Left ventricle myocardium inferior (tissue), 1 donor: ENCODE data around the gene ZNF438. TPM values are rescaled to one million over a fixed set of nuclear protein-coding genes. Genes with fewer than 3 reads are reported as not detected.

ENCODE experiments used
- DNase-seq: peaks from one replicate; pipeline ENCODE4 v3.0.0-alpha.2; 2020
- H3K27ac ChIP-seq: fragments of 200-600 bp; replicated peaks from 2 replicates; pipeline ENCODE4 v1.8.0; 2021
- H3K27me3 ChIP-seq: fragments of 200-600 bp; 2 replicates; pipeline ENCODE4 v1.8.0; 2021; ENCODE audit warnings: low read depth
- H3K36me3 ChIP-seq: fragments of 200-600 bp; 2 replicates; pipeline ENCODE4 v1.8.0; 2021
- H3K4me1 ChIP-seq: fragments of 200-600 bp; 2 replicates; pipeline ENCODE4 v1.8.0; 2021
- H3K4me3 ChIP-seq: fragments of 200-600 bp; 2 replicates; pipeline ENCODE4 v1.8.0; 2021; ENCODE audit warnings: mild to moderate bottlenecking, moderate library complexity
- H3K9me3 ChIP-seq: fragments of 200-600 bp; replicated peaks from 2 replicates; pipeline ENCODE4 v1.8.0; 2021
- intact Hi-C: fragments of 100-400 bp; cut with micrococcal nuclease; formaldehyde crosslinking; loops from one replicate; pipeline ENCODE4 v1.11.0; 2022
- total RNA-seq: library from RNA; stranded (reverse); fragmentation: NEBNext Ultra II Directional; extraction: Animal tissue kit (Norgen Biotek cat#: 25700); gene quantifications from one replicate; pipeline ENCODE4 v1.2.1, GENCODE V29; 2021
- TF ChIP-seq, protein P1 (sequence below): fragments of 200-600 bp; IDR thresholded peaks from 2 replicates; pipeline ENCODE4 v1.8.0; 2021; ENCODE audit warnings: antibody characterized with exemption, mild to moderate bottlenecking, borderline replicate concordance
- donor health status: DM: no; HTN: yes; CAD: no; lungs with severe emphysema.

ZNF438 gene
- total RNA-seq, 1 donor from 2014 or later, result 13.2 TPM

DNA sequence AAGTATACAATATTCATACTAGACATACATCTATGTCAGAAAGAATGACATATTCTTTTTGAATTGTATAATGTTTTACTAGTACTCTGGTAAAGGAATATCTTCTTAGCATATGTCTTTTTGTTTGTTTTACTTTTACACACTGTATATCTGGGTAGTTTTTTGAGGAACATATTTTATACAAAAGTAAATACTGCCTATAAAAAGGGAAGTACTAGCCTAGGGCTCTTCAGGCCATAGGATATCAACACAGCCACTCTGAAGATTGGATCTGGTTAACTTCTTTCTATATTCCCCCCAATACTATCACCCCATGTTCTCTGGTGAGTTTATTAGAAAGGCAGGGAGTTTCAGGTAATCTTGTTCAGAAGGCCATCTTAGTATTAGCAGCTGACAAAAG lies 134.6 kb downstream of the ZNF438 start:
- DNase-seq, result no peak
- no peak overlapping the region for H3K27ac ChIP-seq
- H3K27me3 ChIP-seq, result no peaks in the 10 kb centered on the region
- intact Hi-C loops, result no loop called here
- TF ChIP-seq, protein P1, sequence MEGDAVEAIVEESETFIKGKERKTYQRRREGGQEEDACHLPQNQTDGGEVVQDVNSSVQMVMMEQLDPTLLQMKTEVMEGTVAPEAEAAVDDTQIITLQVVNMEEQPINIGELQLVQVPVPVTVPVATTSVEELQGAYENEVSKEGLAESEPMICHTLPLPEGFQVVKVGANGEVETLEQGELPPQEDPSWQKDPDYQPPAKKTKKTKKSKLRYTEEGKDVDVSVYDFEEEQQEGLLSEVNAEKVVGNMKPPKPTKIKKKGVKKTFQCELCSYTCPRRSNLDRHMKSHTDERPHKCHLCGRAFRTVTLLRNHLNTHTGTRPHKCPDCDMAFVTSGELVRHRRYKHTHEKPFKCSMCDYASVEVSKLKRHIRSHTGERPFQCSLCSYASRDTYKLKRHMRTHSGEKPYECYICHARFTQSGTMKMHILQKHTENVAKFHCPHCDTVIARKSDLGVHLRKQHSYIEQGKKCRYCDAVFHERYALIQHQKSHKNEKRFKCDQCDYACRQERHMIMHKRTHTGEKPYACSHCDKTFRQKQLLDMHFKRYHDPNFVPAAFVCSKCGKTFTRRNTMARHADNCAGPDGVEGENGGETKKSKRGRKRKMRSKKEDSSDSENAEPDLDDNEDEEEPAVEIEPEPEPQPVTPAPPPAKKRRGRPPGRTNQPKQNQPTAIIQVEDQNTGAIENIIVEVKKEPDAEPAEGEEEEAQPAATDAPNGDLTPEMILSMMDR, result no peak
- H3K4me3 ChIP-seq, result no peak overlapping the region
- H3K36me3 ChIP-seq, result peaks cover 9% of the 10 kb centered on the region
- no peaks in the 10 kb centered on the region for H3K4me1 ChIP-seq
- no peaks in the 10 kb centered on the region for H3K9me3 ChIP-seq

GRCh38 chr10:30894221-30894620 lies 137.4 kb downstream of the ZNF438 start:
- H3K4me3 ChIP-seq, result no peak overlapping the region
- H3K9me3 ChIP-seq, result no peaks in the 10 kb centered on the region
- H3K27me3 ChIP-seq, result no peaks in the 10 kb centered on the region
- DNase-seq, result no peak
- no peaks in the 10 kb centered on the region for H3K36me3 ChIP-seq
- intact Hi-C loops, result no loop called here
- TF ChIP-seq, protein P1, result no peak
- H3K27ac ChIP-seq, result no peak overlapping the region
- H3K4me1 ChIP-seq, result no peaks in the 10 kb centered on the region

DNA sequence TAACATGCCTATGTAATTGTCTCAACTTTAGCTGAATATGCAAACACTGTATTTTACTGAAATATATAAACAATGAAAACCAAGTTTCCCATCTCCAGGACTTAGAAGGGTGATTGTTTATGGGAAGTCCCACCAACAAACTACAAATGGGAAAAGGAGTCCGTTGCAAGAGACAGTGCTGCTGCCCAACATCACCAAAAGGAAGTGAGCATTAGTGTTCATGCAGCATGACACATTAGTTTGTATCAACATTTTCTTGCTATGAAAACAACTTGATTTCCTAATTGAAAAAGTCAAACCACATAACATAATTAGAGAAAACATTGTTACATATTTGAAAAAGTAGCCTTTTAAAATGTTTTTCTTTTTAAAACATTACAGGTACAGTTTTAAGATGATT lies 138.5 kb downstream of the ZNF438 start:
- H3K27me3 ChIP-seq, result no peaks in the 10 kb centered on the region
- no peak overlapping the region for H3K4me3 ChIP-seq
- TF ChIP-seq, protein P1, result no peak
- DNase-seq, result no peak
- H3K27ac ChIP-seq, result no peak overlapping the region
- no peaks in the 10 kb centered on the region for H3K9me3 ChIP-seq
- intact Hi-C loops, result no loop called here
- no peaks in the 10 kb centered on the region for H3K4me1 ChIP-seq
- H3K36me3 ChIP-seq, result no peaks in the 10 kb centered on the region

GRCh38 chr10:30887839-30888238 lies 143.8 kb downstream of the ZNF438 start:
- H3K27ac ChIP-seq, result no peak overlapping the region
- no peaks in the 10 kb centered on the region for H3K36me3 ChIP-seq
- peaks cover 16% of the 10 kb centered on the region for H3K4me1 ChIP-seq
- H3K4me3 ChIP-seq, result no peak overlapping the region
- TF ChIP-seq, protein P1, result no peak
- H3K9me3 ChIP-seq, result no peaks in the 10 kb centered on the region
- DNase-seq, result no peak
- H3K27me3 ChIP-seq, result no peaks in the 10 kb centered on the region
- intact Hi-C loops, result no loop called here

DNA sequence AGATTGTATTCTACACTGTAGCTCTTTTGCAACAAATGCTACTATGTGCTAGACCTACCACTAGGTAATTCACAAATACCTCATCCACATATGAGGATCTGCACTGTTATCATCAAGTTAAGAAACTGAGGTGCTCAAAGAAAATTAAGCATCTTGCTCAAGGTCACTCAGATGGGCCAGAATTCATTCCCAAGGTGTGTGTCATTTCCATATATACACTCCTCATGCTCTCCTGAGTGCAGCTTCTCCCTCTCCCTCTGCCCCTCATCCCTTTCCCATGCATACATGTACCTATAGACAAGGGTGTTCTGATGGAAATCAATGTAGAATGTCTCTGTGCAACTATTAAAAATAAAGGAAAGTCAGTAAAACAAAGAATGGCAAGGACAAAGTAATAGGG lies 146.2 kb downstream of the ZNF438 start:
- TF ChIP-seq, protein P1, result no peak
- no peaks in the 10 kb centered on the region for H3K9me3 ChIP-seq
- intact Hi-C loops, result no loop called here
- H3K36me3 ChIP-seq, result no peaks in the 10 kb centered on the region
- H3K4me1 ChIP-seq, result peaks cover 16% of the 10 kb centered on the region
- no peak for DNase-seq
- H3K27ac ChIP-seq, result no peak overlapping the region
- no peak overlapping the region for H3K4me3 ChIP-seq
- no peaks in the 10 kb centered on the region for H3K27me3 ChIP-seq

DNA sequence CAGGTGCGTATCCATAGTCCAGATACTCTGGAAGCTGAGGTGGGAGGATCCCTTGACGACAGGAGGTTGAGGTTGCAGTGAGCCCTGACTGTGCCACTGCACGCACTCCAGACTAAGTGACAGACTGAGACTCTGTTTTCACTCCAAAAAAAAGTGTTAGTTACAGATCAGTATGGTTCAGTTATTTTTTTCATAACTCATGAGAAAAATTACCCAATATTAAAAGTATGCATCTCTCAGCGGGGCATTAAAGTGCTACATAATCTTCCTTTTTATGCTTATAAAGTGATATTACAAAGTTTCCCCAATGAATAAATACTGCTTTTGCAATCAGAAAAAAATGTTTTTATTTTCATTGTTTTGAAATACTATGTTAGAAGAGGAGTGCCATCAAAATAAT lies 147.9 kb downstream of the ZNF438 start:
- H3K4me3 ChIP-seq, result no peak overlapping the region
- no peak for DNase-seq
- TF ChIP-seq, protein P1, result no peak
- no peaks in the 10 kb centered on the region for H3K27me3 ChIP-seq
- H3K36me3 ChIP-seq, result no peaks in the 10 kb centered on the region
- no peak overlapping the region for H3K27ac ChIP-seq
- no peaks in the 10 kb centered on the region for H3K9me3 ChIP-seq
- intact Hi-C loops, result no loop called here
- peaks cover 16% of the 10 kb centered on the region for H3K4me1 ChIP-seq
